ENCODE measurements around the gene NEK11. TPM values are rescaled to one million over a fixed set of nuclear protein-coding genes. Genes with fewer than 3 reads are reported as not detected.

The NEK11 gene
- polyA plus RNA-seq, 1 of the 3 experiments (the other 2 are of a cell fraction) = 4.7 TPM

- TF ChIP-seq SIN3A (IDR thresholded peaks at IDR 0.05; ENCODE audit: borderline replicate concordance, low read depth, low read length) (no peak), RXRA (IDR thresholded peaks at IDR 0.05; ENCODE audit: borderline replicate concordance, low read depth) (no peak), ELF1 (IDR thresholded peaks at IDR 0.05) (no peak), TAF1 (IDR thresholded peaks at IDR 0.05; ENCODE audit: borderline replicate concordance, low read depth, low read length) (no peak), GABPA (IDR thresholded peaks at IDR 0.05; ENCODE audit: low read depth) (no peak), FOSL2 (IDR thresholded peaks at IDR 0.05; ENCODE audit: borderline replicate concordance, low read depth) (no peak), MXI1 (IDR thresholded peaks at IDR 0.05; ENCODE audit: low read depth, low read length) (no peak)
Observed at GRCh38 chr3:131140891-131141290, 114.2 kb downstream of the NEK11 start (continued).

GRCh38 chr3:131141770-131142169 lies 115.1 kb downstream of the NEK11 start:
- CTCF ChIA-PET = interaction anchor here (0.6 to 1.8 kb wide), 4 partner anchors 9 to 66 kb away, joined by 3 to 6 read pairs (median 4); no protein-coding TSS in a partner anchor
- H3K4me2 ChIP-seq = no peak overlapping the region
- no peaks in the 10 kb centered on the region for H3K27me3 ChIP-seq (ENCODE audit: insufficient read depth)
- H2AFZ ChIP-seq (ENCODE audit: low read depth) = no peak overlapping the region
- H3K4me3 ChIP-seq (ENCODE audit: low read depth in 2 of 2, low read length in 1 of 2) = no peak overlapping the region
- no peaks in the 10 kb centered on the region for H3F3A ChIP-seq (replicated peaks; ENCODE audit: insufficient read depth)
- no peaks in the 10 kb centered on the region for H4K20me1 ChIP-seq (ENCODE audit: insufficient read depth)
- H3K9ac ChIP-seq = no peak overlapping the region
- no peak for DNase-seq
- WGBS (ENCODE audit: low lambda C conversion rate) = 88% methylated on average over 2 of the region's 2 CpGs
- POLR2A ChIA-PET = no interaction called here
- H3K9me2 ChIP-seq = no peaks in the 10 kb centered on the region
- H3K79me2 ChIP-seq (ENCODE audit: insufficient read depth) = no peaks in the 10 kb centered on the region
- TF ChIP-seq USF1 (IDR thresholded peaks at IDR 0.05; ENCODE audit: borderline replicate concordance, low read depth) (no peak), ELF1 (IDR thresholded peaks at IDR 0.05) (no peak), SMC3 (IDR thresholded peaks at IDR 0.05; ENCODE audit: low read depth, low read length) (no peak), CHD2 (IDR thresholded peaks at IDR 0.05; ENCODE audit: low read length, partially characterized antibody) (no peak), GABPA (IDR thresholded peaks at IDR 0.05; ENCODE audit: low read depth) (no peak), USF2 (IDR thresholded peaks at IDR 0.05; ENCODE audit: borderline replicate concordance, low read depth, low read length) (no peak), NRF1 (IDR thresholded peaks at IDR 0.05; ENCODE audit: low read depth, low read length) (no peak), JUND (IDR thresholded peaks at IDR 0.05) (no peak), MEF2A (IDR thresholded peaks at IDR 0.05; ENCODE audit: borderline replicate concordance, low read depth) (no peak), CTCF (IDR thresholded peaks at IDR 0.05) (no peak), EZH2phosphoT487 (IDR thresholded peaks at IDR 0.05; ENCODE audit: borderline replicate concordance, low read depth) (no peak), ZBTB33 (IDR thresholded peaks at IDR 0.05; ENCODE audit: borderline replicate concordance, low read depth) (no peak), SIN3A (IDR thresholded peaks at IDR 0.05; ENCODE audit: borderline replicate concordance, low read depth, low read length) (no peak), RCOR1 (IDR thresholded peaks at IDR 0.05; ENCODE audit: low read length) (no peak), POLR2AphosphoS5 (IDR thresholded peaks at IDR 0.05; ENCODE audit: low read depth, low read length) (no peak), RFX5 (IDR thresholded peaks at IDR 0.05; ENCODE audit: low read length) (no peak)
- H3K9me3 ChIP-seq = no peaks in the 10 kb centered on the region
- H3K36me3 ChIP-seq (replicated peaks in 1 of 2; ENCODE audit: control insufficient read depth in 1 of 2, insufficient read depth in 2 of 2, low read length in 1 of 2) = no peaks in the 10 kb centered on the region
- no peak overlapping the region for H3K27ac ChIP-seq (ENCODE audit: low read depth in 2 of 2, low read length in 1 of 2)
- H3K4me1 ChIP-seq (ENCODE audit: control insufficient read depth in 1 of 2, insufficient read depth in 2 of 2, low read depth in 1 of 2, low read length in 1 of 2) = peaks cover 0 to 8% of the 10 kb centered on the region in 2 experiments; a peak in 2 of 4 replicates

Measured in SK-N-SH (cell line).